GM18867 (cell line): Measurements from ENCODE around the gene SLC36A4.
"Not testable (repeated sequence)": the region's sequence is repeated elsewhere in the genome, so short reads cannot be mapped to it uniquely, and the experiment has no call there.

ENCODE experiments used
- ATAC-seq: cut with Tn5 transposase; IDR thresholded peaks from one replicate; pipeline ENCODE4 v1.9.1; 2021; ENCODE audit warnings: mild to moderate bottlenecking, moderate library complexity; ENCODE audit not compliant: unreplicated experiment

SLC36A4 gene

GRCh38 chr11:93197380-93198214 lies at the start of gene SLC36A4:
Gene SLC36A4 (minus strand): TSS chr11:93197991. CDS start chr11:93197832, 159 bp downstream.
- ATAC-seq = peak; percentile 90

GRCh38 chr11:93246790-93247189 lies 49.0 kb upstream of the SLC36A4 start:
- ATAC-seq = not testable (repeated sequence)

GRCh38 chr11:93244018-93244417 lies 46.2 kb upstream of the SLC36A4 start:
- ATAC-seq = no peak

GRCh38 chr11:93239966-93240365 lies 42.2 kb upstream of the SLC36A4 start:
- no peak for ATAC-seq

GRCh38 chr11:93238956-93239355 lies 41.2 kb upstream of the SLC36A4 start:
- no peak for ATAC-seq

GRCh38 chr11:93236741-93237675 lies 39.2 kb upstream of the SLC36A4 start:
- ATAC-seq = peak; percentile 80

- peak; percentile 99 for ATAC-seq
Observed at GRCh38 chr11:93234602-93235207, 36.9 kb upstream of the SLC36A4 start.

GRCh38 chr11:93229876-93230275 lies 32.1 kb upstream of the SLC36A4 start:
- ATAC-seq = no peak

GRCh38 chr11:93225662-93226061 lies 27.9 kb upstream of the SLC36A4 start:
- ATAC-seq = no peak

- ATAC-seq = no peak
Observed at GRCh38 chr11:93221539-93221938, 23.7 kb upstream of the SLC36A4 start.

GRCh38 chr11:93220078-93220477 lies 22.3 kb upstream of the SLC36A4 start:
- ATAC-seq = no peak

GRCh38 chr11:93219440-93219839 lies 21.6 kb upstream of the SLC36A4 start:
- ATAC-seq = peak; percentile 67

- ATAC-seq = no peak
Observed at GRCh38 chr11:93216511-93217101, 18.8 kb upstream of the SLC36A4 start.

- ATAC-seq = no peak
Observed at GRCh38 chr11:93213622-93214021, 15.8 kb upstream of the SLC36A4 start.

- no peak for ATAC-seq
Observed at GRCh38 chr11:93212094-93212493, 14.3 kb upstream of the SLC36A4 start.

- ATAC-seq = no peak
Observed at GRCh38 chr11:93209466-93209865, 11.7 kb upstream of the SLC36A4 start.

- ATAC-seq = no peak
Observed at GRCh38 chr11:93208663-93209270, 11.0 kb upstream of the SLC36A4 start.

- no peak for ATAC-seq
Observed at GRCh38 chr11:93199616-93200015, 1.8 kb upstream of the SLC36A4 start.

GRCh38 chr11:93198215-93198845 lies 539 bp upstream of the SLC36A4 start:
- no peak for ATAC-seq

GRCh38 chr11:93196816-93197379 lies 893 bp downstream of the SLC36A4 start:
- ATAC-seq = peak; percentile 19
